ENCODE results near the gene SPATA21. TPM values are rescaled to one million over a fixed set of nuclear protein-coding genes. Genes with fewer than 3 reads are reported as not detected.
A peak's percentile ranks its signal among the peaks of the same experiment; 100 is the strongest.

SPATA21 gene
- total RNA-seq, 1 donor from 2014 or later, result not detected

- Histone ChIP-seq H3K27me3 (ENCODE audit: insufficient read depth, low read length) (no peaks in the 10 kb centered on the region), H3K4me2 (ENCODE audit: low read length) (no peak overlapping the region), H3K27ac (ENCODE audit: low read depth, low read length) (peak overlapping the region; percentile 5), H3K79me2 (ENCODE audit: insufficient read depth, low read length) (peaks cover 98% of the 10 kb centered on the region), H3K4me3 (ENCODE audit: insufficient read depth, low read depth, low read length) (no peak overlapping the region), H4K20me1 (ENCODE audit: insufficient read depth, low read length) (peaks cover 85% of the 10 kb centered on the region), H2AFZ (ENCODE audit: low read depth, low read length) (no peak overlapping the region), H3K9ac (ENCODE audit: low read length) (no peak overlapping the region), H3K36me3 (ENCODE audit: insufficient read depth, low read length) (no peaks in the 10 kb centered on the region), H3K4me1 (ENCODE audit: insufficient read depth, low read length) (peaks cover 41% of the 10 kb centered on the region), H3K9me3 (ENCODE audit: insufficient read depth, low read depth, low read length) (no peaks in the 10 kb centered on the region)
- Mint-ChIP-seq H3K9me3 (ENCODE audit: unreplicated experiment) (no peaks in the 10 kb centered on the region), H3K4me1 (ENCODE audit: low read depth, unreplicated experiment) (peaks cover 54% of the 10 kb centered on the region), H3K27me3 (ENCODE audit: low read depth, unreplicated experiment) (no peaks in the 10 kb centered on the region), H3K4me3 (ENCODE audit: unreplicated experiment) (no peak overlapping the region), H3K27ac (ENCODE audit: unreplicated experiment) (peak overlapping the region; percentile 86), H3K36me3 (ENCODE audit: low read depth, unreplicated experiment) (no peaks in the 10 kb centered on the region)
- FAIRE-seq, result no peak
- no peak for TF ChIP-seq EZH2 (IDR thresholded peaks at IDR 0.05; ENCODE audit: insufficient read depth, low read length)
- TF ChIP-seq CTCF (IDR thresholded peaks at IDR 0.05; ENCODE audit: insufficient read depth, low read depth, low read length), result no peak
- no peak for DNase-seq (ENCODE audit: low read depth)
These were observed 63.0 kb downstream of the SPATA21 start for GRCh38 chr1:16374266-16374665.

DNA sequence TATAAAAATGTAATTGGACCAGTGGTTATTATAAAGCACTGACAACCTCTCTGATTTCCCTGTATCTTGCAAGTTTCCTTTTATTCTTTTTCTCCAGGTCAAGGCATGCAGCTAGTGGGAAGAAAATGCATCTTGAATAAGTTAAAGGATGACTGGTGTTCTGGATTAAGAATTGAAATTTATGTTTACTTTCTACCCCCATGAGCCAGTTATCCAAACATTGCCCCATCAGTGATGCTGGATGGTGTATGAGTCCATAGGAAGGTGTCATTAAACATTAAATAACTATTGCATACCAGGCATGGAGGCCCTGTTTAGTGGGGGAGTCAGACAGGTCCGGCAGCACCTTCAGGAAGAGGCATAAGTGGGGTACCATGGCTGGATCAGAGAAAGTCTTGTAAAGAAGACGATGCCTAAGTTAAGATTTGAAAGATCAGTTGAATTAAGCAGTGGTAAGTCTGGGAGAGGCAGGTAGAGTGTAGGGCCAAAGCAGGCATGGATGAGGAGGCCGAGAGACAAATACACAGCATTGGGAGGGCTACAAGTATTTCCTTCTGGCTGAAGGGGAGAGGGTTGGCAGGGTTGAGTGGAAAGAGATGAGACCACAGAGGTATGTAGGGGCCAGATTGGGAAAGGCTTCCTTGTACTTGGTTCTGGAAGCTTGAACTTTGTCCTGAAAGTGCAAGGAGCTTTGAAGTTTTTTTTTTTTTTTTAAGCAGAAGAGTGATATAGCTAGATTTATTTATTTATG lies 64.5 kb downstream of the SPATA21 start:
- FAIRE-seq (no peak), DNase-seq (ENCODE audit: low read depth) (no peak)
- TF ChIP-seq CTCF (IDR thresholded peaks at IDR 0.05; ENCODE audit: insufficient read depth, low read depth, low read length) (no peak), EZH2 (IDR thresholded peaks at IDR 0.05; ENCODE audit: insufficient read depth, low read length) (no peak)
- Histone ChIP-seq H3K27me3 (ENCODE audit: insufficient read depth, low read length) (no peaks in the 10 kb centered on the region), H3K36me3 (ENCODE audit: insufficient read depth, low read length) (no peaks in the 10 kb centered on the region), H2AFZ (ENCODE audit: low read depth, low read length) (no peak overlapping the region), H3K4me3 (ENCODE audit: insufficient read depth, low read depth, low read length) (no peak overlapping the region), H4K20me1 (ENCODE audit: insufficient read depth, low read length) (peaks cover 85% of the 10 kb centered on the region), H3K4me1 (ENCODE audit: insufficient read depth, low read length) (peaks cover 49% of the 10 kb centered on the region), H3K4me2 (ENCODE audit: low read length) (peak overlapping the region; percentile 38), H3K27ac (ENCODE audit: low read depth, low read length) (peak overlapping the region; percentile 34), H3K9ac (ENCODE audit: low read length) (no peak overlapping the region), H3K9me3 (ENCODE audit: insufficient read depth, low read depth, low read length) (no peaks in the 10 kb centered on the region), H3K79me2 (ENCODE audit: insufficient read depth, low read length) (peaks cover 98% of the 10 kb centered on the region)
- Mint-ChIP-seq H3K36me3 (ENCODE audit: low read depth, unreplicated experiment) (no peaks in the 10 kb centered on the region), H3K27me3 (ENCODE audit: low read depth, unreplicated experiment) (no peaks in the 10 kb centered on the region), H3K4me3 (ENCODE audit: unreplicated experiment) (peak overlapping the region; percentile 46), H3K4me1 (ENCODE audit: low read depth, unreplicated experiment) (peaks cover 55% of the 10 kb centered on the region), H3K27ac (ENCODE audit: unreplicated experiment) (peak overlapping the region; percentile 89), H3K9me3 (ENCODE audit: unreplicated experiment) (no peaks in the 10 kb centered on the region)

DNA sequence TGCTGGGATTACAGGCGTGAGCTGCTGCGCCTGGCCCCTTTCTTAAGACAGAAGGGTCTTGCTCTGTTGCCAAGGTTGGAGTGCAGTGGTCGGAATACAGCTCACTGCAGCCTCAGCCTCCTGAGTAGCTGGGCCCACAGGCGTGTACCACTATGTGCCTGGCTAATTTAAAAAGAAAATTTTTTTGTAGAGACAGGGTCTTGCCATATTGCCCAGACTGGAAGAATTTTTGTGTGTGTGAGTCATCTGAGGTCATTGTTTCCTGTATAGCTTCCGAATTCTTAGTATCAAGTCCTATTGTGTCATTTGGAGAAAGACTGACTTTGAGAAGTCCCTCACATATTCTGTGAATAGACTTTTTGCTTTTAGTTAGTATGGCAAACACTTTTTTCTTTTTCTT lies 65.5 kb downstream of the SPATA21 start:
- Mint-ChIP-seq H3K4me3 (ENCODE audit: unreplicated experiment) (peak overlapping the region; percentile 14), H3K36me3 (ENCODE audit: low read depth, unreplicated experiment) (no peaks in the 10 kb centered on the region), H3K9me3 (ENCODE audit: unreplicated experiment) (no peaks in the 10 kb centered on the region), H3K27me3 (ENCODE audit: low read depth, unreplicated experiment) (no peaks in the 10 kb centered on the region), H3K27ac (ENCODE audit: unreplicated experiment) (peak overlapping the region; percentile 89), H3K4me1 (ENCODE audit: low read depth, unreplicated experiment) (peaks cover 47% of the 10 kb centered on the region)
- no peak overlapping the region for H2AFZ ChIP-seq (ENCODE audit: low read depth, low read length)
- no peak overlapping the region for H3K4me3 ChIP-seq (ENCODE audit: insufficient read depth, low read depth, low read length)
- H3K27ac ChIP-seq (ENCODE audit: low read depth, low read length), result peak overlapping the region; percentile 37
- peaks cover 42% of the 10 kb centered on the region for H3K4me1 ChIP-seq (ENCODE audit: insufficient read depth, low read length)
- H3K36me3 ChIP-seq (ENCODE audit: insufficient read depth, low read length), result no peaks in the 10 kb centered on the region
- no peak for FAIRE-seq
- DNase-seq (ENCODE audit: low read depth), result peak; percentile 71
- peak overlapping the region; percentile 38 for H3K4me2 ChIP-seq (ENCODE audit: low read length)
- no peaks in the 10 kb centered on the region for H3K27me3 ChIP-seq (ENCODE audit: insufficient read depth, low read length)
- TF ChIP-seq EZH2 (IDR thresholded peaks at IDR 0.05; ENCODE audit: insufficient read depth, low read length), result no peak
- TF ChIP-seq CTCF (IDR thresholded peaks at IDR 0.05; ENCODE audit: insufficient read depth, low read depth, low read length), result no peak
- peaks cover 75% of the 10 kb centered on the region for H4K20me1 ChIP-seq (ENCODE audit: insufficient read depth, low read length)
- peaks cover 92% of the 10 kb centered on the region for H3K79me2 ChIP-seq (ENCODE audit: insufficient read depth, low read length)
- no peaks in the 10 kb centered on the region for H3K9me3 ChIP-seq (ENCODE audit: insufficient read depth, low read depth, low read length)
- no peak overlapping the region for H3K9ac ChIP-seq (ENCODE audit: low read length)
